ENCODE data around the gene CHMP1B.
A peak's percentile ranks its signal among the peaks of the same experiment; 100 is the strongest.
"Not testable (repeated sequence)": the region's sequence is repeated elsewhere in the genome, so short reads cannot be mapped to it uniquely, and the experiment has no call there.

Gene CHMP1B

DNA sequence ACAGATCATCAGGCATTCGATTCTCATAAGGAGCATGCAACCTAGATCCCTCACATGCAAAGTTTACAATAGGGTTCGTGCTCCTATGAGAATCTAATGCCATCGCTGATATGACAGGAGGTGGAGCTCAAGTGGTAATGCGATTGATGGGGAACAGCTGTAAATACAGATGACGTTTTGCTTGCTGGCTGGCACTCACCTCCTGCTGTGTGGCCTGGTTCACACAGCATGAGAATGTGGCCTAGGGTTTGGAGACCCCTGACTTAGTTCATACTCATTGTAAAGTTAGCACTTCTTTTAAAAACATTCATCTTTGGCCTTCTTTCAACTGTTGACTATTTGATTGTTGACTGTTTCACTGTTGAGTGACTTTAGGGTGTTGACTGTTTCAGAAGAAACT lies 8.7 kb upstream of the CHMP1B start:
- DNase-seq = no peak

DNA sequence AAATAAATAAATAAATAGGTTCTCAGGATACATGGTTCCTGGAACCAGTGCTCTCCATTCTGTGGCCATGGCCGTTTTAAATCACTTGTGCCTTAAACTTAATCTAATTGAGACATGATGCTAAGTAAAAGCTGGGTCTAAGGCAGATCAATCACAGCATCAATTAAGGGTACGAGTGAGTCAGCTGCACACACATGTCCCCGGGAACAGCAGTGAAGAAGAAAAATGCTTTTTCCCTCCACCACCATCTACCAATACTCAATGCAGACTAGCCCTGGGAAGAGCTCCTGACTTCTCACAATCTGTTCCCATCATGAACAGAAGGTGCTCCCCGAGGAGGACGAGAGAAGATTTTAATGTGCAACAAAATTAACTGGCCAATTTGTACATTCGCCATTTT lies 6.8 kb upstream of the CHMP1B start:
- no peak for DNase-seq

DNA sequence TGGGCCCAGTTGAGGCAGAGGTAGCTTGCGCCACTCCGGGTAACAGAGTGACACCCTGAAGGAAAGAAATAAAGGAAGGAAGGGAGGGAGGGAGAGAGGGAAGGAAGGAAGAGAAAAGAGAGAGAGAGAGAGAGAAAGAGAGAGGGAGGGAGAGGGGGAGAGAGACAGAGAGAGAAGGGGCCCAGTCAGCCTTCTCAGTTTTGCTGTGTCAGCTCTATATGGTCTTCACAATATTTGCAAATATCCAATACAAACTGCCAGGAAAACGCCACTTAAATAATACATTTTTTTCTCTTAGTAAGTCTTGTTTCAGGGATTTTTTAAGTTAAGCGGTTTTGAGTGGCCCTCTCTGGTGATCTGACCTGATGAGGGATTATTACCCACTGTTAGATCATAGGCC lies 5.6 kb upstream of the CHMP1B start:
- DNase-seq = no peak

DNA sequence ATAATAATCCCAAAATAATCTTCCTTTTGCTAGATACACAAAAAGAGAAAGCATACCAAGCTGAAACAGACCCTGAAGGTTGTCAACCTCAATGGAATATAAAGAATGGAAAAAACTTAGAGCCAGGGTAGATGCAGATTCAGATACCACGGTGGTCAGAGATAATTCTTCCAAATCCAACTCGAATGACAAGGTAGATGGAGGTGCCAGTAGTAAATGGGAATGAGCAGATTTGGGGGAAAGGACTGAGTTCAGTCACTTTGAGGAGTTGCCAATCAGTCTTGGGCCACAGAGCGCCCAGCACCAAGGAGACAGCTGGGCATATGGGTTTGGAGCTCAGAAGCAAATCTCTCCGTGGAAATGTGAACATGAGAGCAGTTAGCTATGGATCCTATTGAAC lies 3.4 kb upstream of the CHMP1B start:
- no peak for DNase-seq

DNA sequence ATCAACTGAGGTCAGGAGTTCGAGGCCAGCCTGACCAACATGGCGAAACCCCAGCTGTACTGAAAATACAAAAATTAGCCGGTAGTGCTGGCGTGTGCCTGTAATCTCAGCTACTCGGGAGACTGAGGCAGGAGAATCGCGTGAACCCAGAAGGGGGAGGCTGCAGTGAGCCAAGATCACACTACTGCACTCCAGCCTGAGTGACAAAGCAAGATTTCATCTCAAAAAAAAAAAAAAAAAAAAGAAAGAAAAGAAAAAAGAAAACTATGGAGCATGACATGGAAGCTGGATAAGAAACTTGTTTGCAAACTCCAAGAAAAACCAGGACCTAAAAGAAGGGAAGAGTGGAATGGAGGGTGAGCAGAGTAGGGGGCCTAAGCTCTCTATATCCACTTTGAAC lies 1.9 kb upstream of the CHMP1B start:
- no peak for DNase-seq

DNA sequence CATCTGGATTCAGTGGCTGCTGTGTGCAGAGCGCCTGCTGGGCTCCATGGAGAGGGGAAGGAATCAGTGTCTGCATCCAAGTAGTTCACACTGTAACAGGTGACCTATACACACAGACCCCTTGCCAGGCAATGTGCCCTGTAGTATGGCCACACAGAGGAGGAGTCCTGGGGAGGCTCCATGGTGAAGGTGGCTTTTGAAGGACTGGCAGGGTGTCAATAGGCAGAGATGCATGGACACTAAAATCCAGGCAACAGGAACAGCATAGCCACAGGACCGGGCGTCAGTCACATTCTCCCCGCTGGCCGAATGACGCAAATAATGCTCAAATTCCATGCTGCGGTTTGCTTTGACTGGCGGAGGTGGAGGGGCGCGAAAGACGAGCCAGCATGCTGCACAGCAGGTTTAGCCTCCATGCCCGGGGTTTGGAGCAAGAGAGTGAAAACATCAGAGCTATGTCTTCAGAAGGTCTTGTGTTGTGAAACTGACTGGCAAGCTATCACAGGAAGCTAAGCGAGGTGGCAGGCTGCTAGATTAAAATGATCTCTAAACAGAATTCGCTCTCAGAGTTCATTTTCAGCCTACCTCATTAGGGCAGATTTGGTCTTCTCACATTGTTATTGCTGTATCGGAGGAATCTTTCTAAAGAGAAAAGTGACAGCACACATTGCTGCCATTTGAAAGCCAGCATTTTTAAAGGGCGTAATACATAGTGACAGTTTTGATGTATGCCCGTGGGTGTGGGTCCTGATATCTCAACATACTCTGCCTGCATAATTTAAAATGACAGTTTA lies 1.2 kb upstream of the CHMP1B start:
- DNase-seq = peak; percentile 63 to 66

DNA sequence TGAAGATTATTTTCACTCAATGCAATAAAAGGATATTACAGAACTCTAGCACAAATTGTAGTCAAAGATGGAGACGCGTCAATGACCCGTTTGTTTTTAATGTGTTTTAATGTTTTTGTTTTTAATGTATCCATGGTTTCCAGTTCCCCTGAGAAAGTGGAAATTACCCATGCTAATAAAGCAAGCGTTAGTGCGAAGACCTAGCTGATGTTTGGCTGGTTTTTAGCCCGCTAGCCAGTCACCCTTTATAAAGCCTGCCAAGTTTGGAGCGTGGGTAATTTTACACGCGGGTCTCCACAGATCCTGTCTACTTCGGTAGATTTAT lies 430 bp upstream of the CHMP1B start:
- peak in 1 of 2 donors; percentile 75 for DNase-seq

DNA sequence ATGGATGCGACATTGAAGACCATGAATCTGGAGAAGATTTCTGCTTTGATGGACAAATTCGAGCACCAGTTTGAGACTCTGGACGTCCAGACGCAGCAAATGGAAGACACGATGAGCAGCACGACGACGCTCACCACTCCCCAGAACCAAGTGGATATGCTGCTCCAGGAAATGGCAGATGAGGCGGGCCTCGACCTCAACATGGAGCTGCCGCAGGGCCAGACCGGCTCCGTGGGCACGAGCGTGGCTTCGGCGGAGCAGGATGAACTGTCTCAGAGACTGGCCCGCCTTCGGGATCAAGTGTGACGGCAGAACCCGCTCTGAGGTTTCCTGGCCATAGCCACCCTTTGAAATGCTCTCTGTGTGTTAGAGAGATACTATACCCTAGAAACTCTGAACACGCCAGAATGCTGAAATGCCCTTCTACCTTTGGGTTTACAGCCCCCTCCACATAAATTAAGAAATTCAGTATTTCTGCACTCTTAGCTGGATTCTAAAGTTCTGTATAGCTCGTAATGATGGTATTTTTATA lies 659 bp downstream of the CHMP1B start:
- DNase-seq = peak; percentile 46 to 57

DNA sequence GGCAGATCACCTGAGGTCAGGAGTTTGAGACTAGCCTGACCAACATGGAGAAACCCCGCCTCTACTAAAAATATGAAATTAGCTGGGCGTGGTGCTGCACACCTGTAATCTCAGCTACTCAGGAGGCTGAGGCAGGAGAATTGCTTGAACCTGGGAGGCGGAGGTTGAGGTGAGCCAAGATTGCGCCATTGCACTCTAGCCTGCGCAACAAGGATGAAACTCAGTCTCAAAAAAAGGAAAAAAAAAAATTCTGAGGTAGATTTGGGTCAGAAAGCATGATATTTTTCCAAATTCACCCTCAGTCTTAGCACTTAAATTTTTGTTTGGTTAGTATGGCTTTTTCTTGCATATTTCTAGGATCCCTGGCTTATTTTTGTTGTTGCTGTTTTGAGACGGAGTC lies 3.3 kb downstream of the CHMP1B start:
- not testable (repeated sequence) for DNase-seq

DNA sequence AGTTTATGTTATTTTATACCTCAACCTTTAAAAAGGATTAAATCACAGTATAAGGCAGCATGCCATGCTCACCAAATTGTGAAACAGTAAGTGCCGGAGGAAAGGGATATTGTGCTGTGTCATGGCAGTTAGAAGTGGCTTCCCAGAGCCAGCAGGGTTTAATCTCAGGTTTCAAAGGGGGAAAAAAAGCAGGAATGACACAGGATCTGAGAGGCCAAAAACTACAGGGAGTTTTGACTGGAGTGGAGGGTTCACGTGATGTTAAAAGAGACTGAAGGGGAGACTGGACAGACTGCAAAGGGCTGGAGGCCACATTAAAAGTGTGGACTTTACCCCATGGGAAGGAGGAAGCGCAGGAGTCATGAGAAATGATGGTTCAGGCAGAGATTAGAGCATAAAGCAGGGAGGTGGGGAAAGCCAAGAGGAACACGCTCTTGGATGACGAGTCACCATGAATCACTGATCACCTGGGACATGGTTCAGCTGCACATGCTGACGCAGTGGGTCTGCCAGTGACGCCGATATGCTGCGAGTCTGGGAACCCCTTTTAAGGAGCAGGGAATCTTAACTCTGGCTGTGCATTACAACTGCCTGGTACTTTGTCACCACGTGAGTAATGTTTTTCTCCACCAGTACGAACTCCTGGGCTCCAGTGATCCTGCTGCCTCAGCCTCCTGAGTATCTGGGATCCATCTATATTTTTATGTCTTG lies 6.1 kb downstream of the CHMP1B start:
- peak in 1 of 2 donors; percentile 58 for DNase-seq

DNA sequence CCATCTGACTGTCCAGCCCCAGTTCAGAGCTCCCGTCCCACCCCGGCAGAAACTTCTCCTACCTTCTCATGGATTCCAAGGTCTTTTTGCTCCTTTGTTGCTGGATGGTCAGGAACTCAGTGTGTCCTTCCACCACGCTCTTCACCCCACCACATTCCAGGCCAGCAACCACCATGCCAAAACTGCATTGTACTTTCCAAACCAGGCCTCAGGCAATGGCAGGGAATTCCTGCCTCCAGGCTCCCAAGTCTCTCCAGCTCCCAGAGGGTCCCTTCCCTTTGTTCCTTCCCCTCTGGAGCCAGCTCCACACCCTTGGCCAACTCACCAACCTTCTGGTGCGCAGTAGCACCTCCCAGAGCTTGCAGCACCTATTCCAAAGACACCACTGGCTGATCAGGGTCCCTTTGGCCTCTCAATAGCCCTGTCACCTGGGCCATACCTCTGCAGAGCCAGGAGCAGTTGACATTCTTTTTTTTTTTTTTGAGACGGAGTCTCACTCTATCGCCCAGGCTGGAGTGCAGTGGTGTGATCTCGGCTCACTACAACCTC lies 8.1 kb downstream of the CHMP1B start:
- no peak for DNase-seq

DNA sequence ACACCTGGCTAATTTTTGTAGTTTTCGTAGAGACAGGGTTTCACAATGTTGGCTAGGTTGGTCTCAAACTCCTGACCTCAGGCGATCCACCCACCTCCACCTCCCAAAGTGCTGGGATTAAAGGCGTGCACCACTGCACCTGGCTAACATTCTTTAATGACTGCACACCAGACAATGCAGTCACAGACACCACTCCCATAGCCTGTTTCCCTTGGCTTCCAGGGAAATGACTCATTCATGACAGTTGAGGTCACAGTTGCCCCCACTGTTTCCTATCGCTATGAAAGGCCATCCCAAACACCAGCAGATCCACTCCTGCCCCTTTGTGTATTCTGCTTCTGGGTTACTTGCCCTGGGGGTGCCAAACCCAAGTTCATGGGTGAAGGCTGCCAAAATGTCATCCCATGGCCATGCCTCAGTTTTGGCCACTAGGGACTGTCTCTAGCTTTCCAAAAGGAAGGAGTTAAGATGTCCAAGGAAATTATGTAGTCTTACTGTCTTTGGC lies 8.7 kb downstream of the CHMP1B start:
- DNase-seq = no peak

DNA sequence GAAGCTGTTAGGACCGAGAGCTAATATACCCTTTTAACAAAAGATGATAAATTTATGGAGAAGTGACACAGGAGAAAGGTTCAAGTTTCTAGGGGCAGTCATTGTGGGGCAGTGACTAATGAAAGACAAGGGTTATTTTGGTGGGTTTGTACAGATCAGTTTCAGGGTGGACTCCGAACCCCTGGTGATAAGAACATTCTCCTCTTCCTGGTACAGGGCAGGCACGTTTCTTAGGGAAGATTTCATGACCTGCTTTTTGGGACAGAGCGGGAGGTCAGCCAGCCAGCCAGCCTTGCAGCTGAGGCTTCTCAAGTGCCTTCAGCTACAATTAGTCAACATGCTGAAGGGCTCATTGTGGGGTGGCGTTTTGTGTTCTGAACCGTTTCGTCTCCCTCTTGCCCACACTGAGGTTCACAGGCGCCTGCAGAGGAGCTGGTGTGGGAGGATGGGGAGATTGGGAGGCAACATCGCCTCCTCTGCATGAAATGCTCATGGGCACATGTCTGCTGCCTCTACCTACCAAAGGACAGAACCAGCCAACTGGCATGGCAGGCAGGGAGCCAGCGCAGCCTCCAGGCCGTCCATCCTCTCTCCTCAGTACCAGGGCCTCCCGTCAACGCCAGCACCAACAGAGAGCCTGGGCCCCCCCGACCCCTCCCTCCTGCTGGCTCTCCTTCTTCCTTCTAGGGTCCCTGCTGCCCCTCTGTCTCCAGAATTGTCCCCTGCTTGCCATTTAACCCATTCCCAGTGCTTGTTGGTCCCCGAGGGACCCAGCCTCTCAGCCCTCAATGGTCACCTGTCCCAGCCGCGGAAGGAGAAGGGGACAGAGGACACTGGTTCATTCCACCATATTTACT lies 9.6 kb downstream of the CHMP1B start:
- DNase-seq = no peak

DNA sequence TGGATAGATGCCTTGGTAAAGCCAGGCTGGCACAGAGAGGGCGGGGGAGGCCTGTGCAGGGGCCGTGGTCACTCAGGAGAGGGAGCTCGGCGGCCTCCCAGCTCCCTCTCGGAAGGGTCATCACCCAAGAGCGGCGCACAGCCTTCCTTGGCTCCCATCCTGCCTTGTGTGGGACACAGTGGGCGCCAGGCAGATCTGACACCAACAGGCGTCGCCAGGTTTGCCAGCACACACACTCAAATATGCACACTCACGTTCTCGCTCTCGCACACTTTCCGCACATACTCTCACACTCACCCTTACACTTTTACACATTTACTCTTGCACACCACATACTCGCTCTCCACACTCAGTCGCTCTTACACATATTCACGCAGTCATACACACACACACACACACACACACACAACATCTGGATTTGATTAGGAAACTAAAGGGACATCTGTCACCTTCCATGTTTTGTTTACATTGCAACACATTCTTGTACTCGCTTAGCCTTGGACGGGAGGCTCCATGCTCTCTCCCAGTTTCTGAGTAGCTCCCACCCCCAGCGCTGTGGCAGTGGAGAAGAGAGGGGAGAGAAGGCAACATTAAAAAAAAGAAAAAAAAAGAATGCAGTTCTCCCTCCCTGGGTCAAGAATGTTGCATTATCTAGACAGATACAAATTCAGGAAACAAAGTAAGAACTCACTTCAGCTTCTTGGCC lies 10.5 kb downstream of the CHMP1B start:
- DNase-seq = no peak

DNA sequence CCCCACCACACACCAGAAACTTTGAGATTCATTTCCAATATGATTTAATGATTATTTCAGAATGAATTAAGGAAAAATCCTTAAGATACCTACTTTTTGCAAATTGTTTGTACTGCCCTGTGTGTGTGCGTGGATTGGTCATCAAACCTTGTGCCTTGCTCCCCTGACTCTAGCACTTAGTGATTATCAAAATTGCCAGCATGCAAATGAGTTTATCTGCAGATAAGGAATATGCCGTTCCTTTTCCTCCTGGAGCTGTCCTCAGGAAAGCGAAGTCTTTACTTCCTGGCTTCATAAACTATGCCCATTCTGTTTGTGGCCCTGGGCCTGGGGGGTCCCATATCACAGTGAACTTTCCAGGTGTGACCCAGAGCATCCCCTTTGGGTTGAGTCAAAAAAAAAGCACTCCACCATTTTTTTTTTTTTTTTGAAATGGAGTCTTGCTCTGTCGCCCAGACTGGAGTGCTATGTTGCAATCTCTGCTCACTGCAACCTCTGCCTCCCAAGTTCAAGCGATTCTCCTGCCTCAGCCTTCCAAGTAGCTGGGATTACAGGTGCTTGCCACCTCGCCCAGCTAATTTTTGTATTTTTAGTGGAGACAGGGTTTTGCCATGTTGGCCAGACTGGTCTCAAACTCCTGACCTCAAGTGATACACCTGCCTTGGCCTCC lies 11.4 kb downstream of the CHMP1B start:
- DNase-seq = no peak

DNA sequence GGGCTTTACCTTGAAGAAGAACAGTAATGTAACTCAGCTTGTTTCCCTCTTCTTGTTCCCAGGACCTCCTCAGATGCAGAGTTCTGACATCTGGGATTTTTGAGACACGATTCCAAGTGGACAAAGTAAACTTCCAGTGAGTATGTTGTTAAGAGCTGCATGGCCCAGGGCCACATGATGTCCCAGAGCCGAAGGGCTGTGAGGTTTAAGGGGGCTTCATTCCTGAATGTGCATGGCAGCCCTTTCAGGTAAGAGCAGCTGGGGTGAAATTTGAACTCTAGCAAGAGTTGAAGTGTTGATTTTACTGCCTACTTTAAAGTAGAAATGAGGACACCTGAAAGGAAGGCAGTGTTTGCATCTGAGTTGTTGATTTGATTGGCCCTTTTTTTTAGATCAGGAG lies 13.3 kb downstream of the CHMP1B start:
- DNase-seq = no peak

DNA sequence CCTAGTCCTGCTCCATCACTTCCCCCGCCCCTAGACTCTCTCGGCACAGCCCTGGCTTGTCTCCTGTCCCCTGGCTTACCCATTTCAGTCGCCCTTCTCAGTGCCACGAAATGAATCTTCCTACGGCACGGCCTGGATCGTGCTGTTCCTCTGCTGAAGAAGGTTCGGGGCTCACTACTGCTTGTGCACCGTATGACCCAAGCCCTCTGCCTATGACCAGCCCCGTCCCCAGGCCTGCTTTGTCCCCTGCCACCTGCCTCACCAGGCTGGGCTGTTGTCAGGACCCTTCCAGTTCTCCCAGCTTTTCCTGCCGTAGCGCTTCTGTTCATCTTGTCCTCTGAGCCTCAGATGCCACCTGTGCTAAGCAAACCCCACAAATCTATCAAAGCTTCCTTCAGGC lies 13.9 kb downstream of the CHMP1B start:
- no peak for DNase-seq

DNA sequence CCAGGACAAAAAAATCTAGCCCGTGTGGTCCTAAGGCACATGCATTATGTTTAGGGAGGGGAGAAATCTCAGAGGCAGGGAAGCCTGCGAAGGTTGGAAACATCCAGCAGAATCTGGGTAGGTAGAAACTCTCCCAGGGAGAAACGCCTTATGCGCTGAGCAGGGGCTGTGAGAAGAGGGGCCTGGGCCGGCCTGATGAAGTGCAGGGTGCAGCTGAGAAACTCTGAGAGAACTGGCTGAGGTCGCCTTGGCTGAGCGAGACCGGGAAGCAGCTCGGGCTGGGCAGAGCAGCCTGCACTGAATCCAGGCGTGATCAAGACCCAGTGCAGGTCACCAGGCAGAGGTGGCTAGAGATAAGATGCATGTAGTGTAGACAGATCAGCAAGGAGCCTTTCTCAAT lies 15.1 kb downstream of the CHMP1B start:
- DNase-seq = no peak

DNA sequence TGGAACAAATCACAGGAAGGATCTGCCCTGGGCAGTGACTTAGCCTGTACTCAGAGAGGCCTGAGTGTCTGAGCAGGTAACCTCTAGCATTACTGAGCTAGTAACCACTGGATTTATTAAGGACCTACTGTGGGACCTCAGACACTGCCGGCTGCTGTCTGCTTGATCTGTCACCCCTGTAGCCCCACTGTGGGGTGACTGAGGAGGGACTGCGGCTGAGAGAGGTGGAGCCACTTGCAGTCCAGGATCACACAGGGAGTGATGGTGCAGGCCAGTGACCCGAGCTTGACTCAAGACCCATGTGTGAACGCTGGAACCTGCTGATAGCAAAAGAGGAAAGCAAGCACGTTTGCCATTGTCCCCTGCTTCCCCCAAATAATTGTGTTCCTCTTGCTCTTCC lies 15.6 kb downstream of the CHMP1B start:
- DNase-seq = no peak

DNA sequence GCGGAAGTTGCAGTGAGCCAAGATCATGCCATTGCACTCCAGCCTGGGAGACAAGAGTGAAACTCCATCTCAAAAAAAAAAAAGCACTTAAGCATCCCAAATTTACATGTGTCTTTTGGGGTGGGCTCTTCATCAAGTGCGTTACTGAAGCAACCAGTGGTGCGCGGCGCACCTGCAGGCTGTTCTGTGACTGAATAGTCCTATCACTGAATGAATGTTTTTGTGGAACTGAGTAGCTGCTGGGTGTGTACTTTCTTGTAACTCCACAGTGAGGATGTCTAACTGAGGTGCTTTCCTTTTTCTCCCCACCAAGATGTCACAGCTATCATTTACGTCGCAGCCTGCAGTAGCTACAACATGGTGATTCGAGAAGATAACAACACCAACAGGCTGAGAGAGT lies 17.0 kb downstream of the CHMP1B start:
- DNase-seq = no peak

DNA sequence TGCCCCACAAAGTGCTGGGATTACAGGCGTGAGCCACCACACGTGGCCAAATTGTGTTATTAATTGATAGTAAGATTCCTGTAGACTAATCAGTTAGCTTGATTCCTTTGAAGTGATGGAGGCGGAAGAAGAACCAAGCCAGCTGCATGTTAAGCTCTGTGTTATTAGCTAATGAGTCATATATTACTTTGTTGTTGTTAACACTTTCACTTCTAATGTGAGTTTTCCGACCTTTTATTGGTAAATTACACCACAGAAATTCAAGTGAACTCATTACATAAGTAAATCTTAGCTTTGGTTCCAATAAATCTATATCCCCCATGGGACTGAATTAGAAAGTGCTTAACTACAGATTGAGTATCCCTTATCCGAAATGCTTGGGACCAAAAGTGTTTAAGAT lies 20.3 kb downstream of the CHMP1B start:
- no peak for DNase-seq
